SU-DHL-6 (cell line): ENCODE measurements around the gene GRM2.

ENCODE experiments used
- CTCF ChIP-seq: fragments of 200-600 bp; sonication (generic); IDR thresholded peaks from one replicate; pipeline ENCODE4 v1.5.1; 2017; ENCODE audit warnings: antibody characterized with exemption, mild to moderate bottlenecking, low read length, moderate library complexity; ENCODE audit not compliant: insufficient read depth, poor library complexity, severe bottlenecking
- EZH2phosphoT487 ChIP-seq: fragments of 200-600 bp; sonication (generic), shearing (Covaris generic); conservative IDR thresholded peaks from 2 replicates; pipeline ENCODE4 v1.6.1; 2018; ENCODE audit warnings: mild to moderate bottlenecking, antibody characterized with exemption, low read length, moderate library complexity, mixed read lengths

- TF ChIP-seq CTCF (no peak), EZH2phosphoT487 (no peak)
Observed at GRCh38 chr3:51751287-51751686, 44.4 kb downstream of the GRM2 start.
